ENCODE results near the gene PTEN.
A peak's percentile ranks its signal among the peaks of the same experiment; 100 is the strongest.
"Not testable (repeated sequence)": the region's sequence is repeated elsewhere in the genome, so short reads cannot be mapped to it uniquely, and the experiment has no call there.

The PTEN gene

DNA sequence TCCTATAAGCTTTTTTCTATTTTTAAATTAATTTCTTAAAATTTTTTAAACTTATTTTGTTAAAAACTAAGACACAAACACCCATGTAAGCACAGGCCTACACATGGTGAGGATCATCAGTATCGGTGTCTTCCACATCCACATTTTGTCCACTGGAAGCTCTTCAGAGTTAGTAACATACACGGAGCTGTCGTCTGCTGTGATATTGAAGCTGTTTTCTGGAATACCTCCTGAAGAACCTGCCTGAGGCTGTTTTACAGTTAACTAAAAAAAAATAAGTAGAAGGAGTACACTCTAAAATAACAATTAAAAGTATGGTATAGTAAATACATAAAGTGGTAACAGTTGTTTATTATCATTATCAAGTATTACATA is 17.8 kb upstream of the PTEN start:
- DNase-seq (ENCODE audit: low spot score) = no peak

DNA sequence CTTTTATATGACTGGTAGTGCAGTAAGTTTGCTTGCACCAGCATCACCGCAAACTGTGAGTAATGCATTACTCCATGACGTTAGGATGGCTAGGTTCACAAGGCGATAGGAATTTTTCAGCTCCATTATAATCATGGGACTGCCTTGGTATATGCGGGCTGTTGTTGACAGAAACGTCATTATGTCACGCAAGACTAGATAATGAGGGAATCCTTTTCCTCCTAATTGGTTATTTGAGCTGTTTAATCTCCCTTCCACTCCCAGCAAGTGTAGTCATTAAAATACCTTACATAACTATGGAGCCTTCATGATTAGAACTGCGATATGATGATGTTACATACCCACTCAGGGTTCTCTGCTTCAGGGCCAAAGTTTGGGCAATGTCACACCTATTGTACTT is 17.4 kb upstream of the PTEN start:
- DNase-seq (ENCODE audit: low spot score) = no peak

GRCh38 chr10:87846711-87847110 is 16.7 kb upstream of the PTEN start:
- not testable (repeated sequence) for DNase-seq (ENCODE audit: low spot score)

DNA sequence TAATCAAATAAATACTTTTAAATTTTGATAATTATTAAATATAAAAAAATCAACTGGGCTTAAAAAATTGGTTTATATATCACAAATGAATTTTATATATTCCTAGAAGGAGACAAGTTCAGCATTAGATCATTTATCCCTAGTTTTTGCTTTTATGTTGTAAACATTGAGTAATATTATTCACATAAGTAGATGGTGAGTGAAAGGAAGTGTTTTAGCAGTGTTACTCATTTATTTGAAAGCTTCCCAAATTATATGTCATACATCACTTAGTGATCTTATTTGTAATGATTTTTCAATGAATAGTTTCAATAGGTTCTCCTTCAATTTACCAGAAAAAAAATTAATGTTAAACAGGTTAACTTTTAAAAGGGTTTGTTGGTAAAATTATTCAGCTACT is 15.9 kb upstream of the PTEN start:
- DNase-seq (ENCODE audit: low spot score) = no peak

- DNase-seq (ENCODE audit: low spot score) = no peak
Measured at GRCh38 chr10:87849001-87849400, 14.4 kb upstream of the PTEN start.

DNA sequence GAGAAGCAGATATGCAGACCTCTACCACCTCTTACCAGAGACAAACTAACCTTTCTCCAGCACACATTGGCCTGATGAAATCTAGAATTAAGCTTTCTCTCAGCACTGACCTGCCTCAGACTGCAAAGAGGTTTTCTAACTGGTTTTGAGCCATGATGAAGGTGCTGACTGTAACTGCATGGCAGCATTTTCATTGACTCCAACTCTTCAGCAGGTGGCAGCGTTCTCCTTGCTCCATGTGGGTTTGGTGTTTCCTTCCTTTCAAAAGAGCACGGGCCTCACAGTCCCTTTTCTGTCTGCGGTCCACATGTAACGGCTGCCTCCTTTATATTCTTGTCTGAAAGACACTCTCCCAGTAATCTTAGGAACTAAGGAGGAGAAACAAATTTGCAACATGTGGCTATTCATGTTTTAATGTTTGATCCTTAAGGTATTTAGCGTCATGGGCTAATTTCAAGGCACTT is 12.7 kb upstream of the PTEN start:
- peak; percentile 48 for DNase-seq (ENCODE audit: low spot score)

DNA sequence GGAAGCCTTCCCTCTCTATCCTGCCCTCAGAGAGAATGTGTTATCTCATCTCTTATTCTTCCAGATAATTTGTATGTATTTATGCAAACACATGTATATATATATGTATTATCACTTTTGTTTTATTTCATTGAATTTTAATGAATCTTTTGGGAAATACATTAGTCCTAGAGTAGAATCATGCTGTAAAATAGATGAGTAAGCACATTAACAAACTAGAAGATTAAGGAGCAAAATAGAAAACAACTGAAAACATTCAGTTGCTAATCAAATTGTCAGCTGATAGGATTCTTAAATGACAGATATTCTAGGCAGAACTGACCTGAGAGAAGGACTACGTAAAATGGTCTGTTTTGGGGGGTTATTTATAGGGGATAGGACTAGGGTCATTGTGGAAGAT is 11.3 kb upstream of the PTEN start:
- DNase-seq (ENCODE audit: low spot score) = no peak

- DNase-seq (ENCODE audit: low spot score) = not testable (repeated sequence)
Measured at GRCh38 chr10:87855247-87855646, 8.2 kb upstream of the PTEN start.

DNA sequence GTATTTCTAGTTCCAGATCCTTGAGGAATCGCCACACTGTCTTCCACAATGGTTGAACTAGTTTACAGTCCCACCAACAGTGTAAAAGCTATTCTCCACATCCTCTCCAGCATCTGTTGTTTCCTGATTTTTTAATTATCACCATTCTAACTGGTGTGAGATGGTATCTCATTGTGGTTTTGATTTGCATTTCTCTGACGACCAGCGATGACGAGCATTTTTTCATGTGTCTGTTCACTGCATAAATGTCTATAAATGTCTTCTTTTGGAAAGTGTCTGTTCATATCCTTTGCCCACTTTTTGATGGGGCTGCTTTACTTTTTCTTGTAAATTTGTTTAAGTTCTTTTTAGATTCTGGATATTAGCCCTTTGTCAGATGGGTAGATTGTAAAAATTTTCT is 7.8 kb upstream of the PTEN start:
- DNase-seq (ENCODE audit: low spot score) = not testable (repeated sequence)

- DNase-seq (ENCODE audit: low spot score) = peak; percentile 64
Measured at GRCh38 chr10:87860156-87860795, 3.1 kb upstream of the PTEN start.

DNA sequence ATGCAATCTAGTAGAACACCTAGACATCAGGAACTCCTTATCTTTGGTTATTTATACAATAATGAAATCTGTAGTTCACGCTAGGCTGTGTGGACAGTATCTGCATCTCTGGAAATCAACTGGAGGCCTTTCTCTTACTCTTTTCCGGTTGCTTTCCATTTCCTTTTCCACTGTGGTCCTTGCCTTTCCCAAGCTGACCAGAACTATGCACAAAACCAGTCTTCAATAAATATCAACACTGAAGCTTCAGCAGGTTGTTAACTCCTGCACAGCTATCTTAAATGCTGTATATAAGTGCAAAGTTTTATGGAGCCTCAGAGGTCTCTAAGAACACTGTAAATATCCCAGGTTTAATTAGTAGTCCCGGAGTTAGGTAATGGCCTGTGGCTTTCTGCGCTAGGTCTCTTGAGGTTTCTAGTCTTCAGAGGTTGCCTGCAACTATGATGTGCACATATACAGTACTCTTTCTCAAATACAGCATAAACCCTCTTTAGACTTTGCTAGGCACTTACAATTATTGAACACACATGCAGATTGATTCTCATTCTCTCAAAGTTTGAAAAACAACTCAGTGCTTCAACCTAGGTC is 2.5 kb upstream of the PTEN start:
- no peak for DNase-seq (ENCODE audit: low spot score)

DNA sequence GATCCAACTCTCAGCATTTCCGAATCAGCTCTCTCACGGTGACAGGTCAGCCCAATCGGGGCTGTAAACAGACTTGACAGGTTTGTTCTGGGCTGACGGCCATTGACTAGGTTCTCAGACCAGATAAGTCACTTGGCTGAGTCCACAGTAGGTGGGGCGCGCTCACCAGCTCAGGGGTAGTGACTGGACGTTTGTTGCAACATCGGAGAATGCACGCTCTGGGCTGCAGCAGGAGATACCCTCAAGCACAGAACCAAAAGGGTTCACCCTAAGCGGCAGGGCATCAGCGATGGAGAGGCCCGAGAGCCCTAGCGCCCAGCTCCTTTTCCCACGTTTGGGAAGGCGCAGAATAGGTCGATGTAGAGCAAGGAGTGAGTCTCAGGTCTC is 1.9 kb upstream of the PTEN start:
- DNase-seq (ENCODE audit: low spot score) = no peak

DNA sequence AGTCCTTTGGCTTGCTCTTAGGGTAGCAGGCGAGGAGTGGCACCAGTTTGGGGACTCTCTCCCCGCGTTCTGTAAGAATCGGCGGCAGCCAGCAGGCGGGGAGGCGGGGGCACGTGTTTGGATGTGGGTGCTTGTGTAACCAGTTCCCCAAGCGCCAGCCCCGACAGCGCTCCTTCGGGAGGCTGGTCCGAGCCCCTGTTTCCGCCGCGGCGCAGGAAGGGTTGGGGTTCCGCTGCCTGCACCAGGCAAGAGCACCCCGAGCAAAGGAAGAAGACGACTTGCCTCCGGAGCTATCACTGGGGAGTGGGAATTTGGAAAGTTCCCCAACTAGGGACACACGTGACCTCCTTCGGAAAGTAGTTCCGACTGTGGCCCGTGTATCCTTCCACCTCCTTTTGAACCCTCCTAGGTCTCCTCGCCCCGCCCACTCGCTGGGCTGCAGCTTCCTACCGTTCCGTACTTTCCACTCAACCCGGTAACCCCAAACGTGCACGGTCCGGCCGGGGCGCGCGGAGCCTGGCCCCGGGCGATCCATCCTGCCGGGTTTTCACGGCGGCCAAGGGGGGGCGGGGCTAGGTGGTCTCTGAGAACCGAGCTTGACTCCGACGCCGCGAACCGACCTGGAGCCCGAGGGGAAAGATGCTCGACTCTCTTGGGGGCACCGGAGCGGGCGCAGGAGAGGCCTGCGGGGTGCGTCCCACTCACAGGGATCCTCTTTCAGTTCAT is 1.3 kb upstream of the PTEN start:
- peak; percentile 96 for DNase-seq (ENCODE audit: low spot score)

GRCh38 chr10:87862679-87863052 is 759 bp upstream of the PTEN start:
- DNase-seq (ENCODE audit: low spot score) = peak; percentile 75

- DNase-seq (ENCODE audit: low spot score) = not testable (repeated sequence)
Measured at GRCh38 chr10:87863951-87864495, 598 bp downstream of the PTEN start.

DNA sequence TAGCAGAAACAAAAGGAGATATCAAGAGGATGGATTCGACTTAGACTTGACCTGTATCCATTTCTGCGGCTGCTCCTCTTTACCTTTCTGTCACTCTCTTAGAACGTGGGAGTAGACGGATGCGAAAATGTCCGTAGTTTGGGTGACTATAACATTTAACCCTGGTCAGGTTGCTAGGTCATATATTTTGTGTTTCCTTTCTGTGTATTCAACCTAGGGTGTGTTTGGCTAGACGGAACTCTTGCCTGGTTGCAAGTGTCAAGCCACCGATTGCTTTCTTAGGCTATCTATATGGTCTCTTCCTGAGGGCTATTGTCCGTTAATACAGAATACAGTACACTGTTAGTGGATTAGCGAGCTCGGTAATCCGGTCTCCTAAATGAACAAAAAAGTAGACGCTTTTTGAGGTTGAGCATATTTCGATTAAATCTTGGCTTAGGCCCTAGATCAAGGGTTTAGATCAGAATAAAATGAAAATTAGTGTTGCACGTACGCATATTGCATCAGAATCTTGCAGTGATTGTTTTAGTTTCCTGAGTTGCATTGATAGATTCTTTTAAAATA is 1.2 kb downstream of the PTEN start:
- no peak for DNase-seq (ENCODE audit: low spot score)

DNA sequence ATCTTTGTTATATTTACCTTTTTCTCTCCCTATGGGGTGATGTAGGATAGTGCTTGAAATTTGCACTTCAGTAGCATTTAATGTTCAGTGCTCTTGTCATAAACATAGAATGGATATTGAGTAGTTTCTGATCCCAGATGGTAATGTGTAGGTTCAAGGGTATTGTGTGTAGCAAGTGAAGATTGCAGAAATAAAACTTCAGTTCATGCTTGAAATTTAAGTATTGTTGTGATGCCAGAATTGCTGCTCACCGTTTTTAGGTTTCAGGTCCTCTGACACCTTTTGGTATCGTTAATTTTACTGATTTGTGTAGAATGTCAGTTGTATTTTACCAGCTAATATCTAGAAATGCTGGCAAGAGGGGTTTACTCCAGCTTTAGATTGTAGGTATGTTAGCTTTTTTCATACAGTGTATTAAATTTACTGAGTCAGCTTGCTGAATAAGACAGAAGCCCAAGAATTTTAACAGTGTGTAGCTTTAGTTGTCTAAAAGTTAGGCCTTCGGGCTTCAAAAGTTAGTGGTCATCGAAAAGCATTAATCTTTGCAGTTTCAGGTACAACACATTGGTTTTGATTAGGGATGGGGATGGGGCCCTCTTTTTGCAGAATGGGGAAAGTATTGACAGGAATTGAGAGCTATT is 1.9 kb downstream of the PTEN start:
- DNase-seq (ENCODE audit: low spot score) = no peak

GRCh38 chr10:87866412-87866974 is 3.1 kb downstream of the PTEN start:
- no peak for DNase-seq (ENCODE audit: low spot score)

DNA sequence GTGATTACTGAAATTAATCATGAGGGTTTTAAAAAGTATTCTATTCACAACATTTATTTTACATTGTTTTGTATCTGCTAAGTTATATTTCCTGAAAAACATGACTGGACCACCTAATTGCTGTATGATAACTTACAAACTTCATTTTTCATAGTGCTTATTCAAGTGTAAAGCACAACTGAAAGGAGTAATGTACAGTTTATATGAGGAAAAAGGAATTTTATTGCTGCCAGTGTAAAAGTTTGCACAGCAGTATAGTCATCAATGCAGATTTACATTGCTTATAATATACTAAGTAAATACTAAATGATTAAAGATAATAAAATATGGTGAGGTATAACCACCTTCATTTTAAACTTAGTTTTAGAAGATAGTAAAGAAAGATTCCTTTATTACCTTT is 4.0 kb downstream of the PTEN start:
- DNase-seq (ENCODE audit: low spot score) = no peak

GRCh38 chr10:87868277-87868676 is 4.9 kb downstream of the PTEN start:
- DNase-seq (ENCODE audit: low spot score) = no peak

- DNase-seq (ENCODE audit: low spot score) = not testable (repeated sequence)
Measured at GRCh38 chr10:87869139-87869538, 5.7 kb downstream of the PTEN start.

Measured in CD4-positive, alpha-beta T cell treated with Interleukin-15 for 4 hours (primary cell).